ENCODE measurements around the gene HSH2D.

DNA sequence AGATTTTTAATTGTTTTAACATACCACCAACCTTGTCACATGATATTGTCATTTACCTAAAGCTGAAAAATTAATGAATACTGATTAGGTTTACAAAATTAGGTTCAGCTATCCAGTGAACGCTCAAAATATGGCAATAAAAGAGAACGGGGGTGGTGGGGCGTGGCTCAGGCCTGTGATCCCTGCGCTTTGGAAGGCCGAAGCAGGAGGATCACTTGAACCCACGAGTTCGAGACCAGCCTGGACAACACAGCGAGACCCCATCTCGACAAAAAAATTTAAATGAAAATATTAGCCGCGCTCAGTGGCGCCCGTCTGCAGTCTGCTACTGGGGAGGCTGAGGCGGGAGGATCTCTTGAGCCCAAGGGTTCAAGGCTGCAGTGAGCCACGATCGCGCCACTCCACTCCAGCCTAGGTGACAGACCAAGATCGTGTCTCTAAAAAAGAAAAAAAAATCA is 41.2 kb downstream of the HSH2D start:
- TF ChIP-seq, protein P1, sequence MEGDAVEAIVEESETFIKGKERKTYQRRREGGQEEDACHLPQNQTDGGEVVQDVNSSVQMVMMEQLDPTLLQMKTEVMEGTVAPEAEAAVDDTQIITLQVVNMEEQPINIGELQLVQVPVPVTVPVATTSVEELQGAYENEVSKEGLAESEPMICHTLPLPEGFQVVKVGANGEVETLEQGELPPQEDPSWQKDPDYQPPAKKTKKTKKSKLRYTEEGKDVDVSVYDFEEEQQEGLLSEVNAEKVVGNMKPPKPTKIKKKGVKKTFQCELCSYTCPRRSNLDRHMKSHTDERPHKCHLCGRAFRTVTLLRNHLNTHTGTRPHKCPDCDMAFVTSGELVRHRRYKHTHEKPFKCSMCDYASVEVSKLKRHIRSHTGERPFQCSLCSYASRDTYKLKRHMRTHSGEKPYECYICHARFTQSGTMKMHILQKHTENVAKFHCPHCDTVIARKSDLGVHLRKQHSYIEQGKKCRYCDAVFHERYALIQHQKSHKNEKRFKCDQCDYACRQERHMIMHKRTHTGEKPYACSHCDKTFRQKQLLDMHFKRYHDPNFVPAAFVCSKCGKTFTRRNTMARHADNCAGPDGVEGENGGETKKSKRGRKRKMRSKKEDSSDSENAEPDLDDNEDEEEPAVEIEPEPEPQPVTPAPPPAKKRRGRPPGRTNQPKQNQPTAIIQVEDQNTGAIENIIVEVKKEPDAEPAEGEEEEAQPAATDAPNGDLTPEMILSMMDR (IDR thresholded peaks at IDR 0.05) = no peak
- TF ChIP-seq POLR2A (IDR thresholded peaks at IDR 0.05; ENCODE audit: low read depth) = no peak
